ENCODE results near the gene FOXL3.

FOXL3 gene

DNA sequence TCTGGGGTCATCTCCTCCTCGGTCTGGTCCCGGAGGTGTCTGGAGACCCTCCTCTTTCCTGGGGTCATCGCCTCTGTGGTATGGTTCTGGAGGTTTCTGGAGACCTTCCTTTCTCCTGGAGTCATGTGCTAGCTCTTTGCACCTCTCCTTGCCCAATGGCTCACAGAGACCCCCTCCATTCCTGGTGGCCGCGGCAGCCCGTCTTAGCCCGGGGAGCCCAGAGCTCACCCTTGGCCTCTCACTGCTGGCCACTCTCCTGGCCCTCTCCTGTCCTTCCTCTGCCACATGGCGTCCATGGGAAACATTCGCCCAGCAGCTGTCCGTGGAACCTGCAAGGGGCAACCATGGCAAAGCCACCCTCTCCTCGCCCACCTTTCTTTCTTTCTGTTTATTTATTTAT is 20.2 kb upstream of the FOXL3 start:
- DNase-seq: no peak

DNA sequence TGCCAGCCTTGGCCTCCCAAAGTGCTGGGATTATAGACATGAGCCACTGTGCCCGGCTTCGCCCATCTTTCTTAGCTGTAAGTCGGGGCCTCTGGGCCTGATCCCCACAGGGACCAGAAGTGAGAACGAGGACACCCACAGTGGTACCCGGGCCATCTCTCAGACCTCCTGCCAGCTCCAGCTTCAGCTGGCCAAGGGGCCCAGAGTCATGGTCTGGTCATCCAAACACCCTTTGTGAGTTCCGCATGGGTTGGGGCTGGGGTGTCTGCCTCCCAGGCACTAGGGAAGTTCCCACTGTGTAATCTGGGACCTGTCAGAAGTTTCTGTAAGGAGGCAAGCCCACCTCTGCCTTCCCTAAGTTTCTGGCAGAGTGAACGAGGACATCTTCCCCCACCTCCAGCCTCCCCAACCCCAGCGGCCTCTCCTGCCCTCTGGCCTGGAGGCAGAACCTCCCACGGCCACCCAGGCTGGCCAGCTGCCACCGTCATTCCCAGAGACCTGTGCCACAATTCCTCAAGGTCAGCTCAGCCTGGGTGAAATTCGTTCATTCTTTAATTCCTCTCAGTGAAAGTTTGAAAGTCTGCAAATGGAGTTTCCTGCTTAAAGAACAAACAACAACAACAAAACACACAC is 19.5 kb upstream of the FOXL3 start:
- DNase-seq: no peak

DNA sequence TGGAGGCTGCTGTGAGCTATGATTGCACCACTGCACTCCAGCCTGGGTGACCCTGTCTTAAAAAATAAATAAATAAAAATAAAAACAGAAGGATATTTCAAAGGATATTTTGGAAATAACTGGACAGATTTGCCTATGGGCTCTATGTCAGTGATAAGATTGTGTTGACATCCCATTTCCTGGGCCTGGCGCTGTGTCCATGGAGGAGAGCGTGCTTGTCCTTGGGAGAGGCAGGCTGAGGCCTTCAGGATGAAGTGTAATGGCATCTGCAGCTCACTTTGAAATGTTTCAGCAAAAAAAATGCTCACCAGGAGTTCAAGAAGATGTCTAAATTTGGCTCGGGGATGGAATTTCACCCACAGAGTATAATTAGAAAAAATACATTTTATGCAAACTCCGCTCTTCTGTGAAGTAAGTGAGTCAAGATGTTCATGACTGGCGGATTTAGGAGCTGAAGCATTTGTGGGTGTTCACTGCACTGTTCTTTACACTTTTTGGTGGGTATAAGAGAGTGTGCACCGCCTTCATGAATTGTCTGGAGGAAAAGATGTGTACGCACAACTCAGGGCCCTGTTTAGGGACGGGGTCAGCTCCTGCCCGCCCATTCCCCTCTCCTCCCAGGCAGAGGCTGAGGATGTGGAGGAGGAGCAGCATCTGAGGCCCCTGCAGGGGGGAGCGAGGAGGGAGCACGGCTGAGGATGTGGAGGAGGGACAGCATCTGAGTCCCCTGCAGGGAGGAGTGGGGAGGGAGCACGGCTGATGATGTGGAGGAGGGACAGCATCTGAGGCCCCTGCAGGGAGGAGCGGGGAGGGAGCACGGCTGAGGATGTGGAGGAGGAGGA is 18.5 kb upstream of the FOXL3 start:
- no peak for DNase-seq

DNA sequence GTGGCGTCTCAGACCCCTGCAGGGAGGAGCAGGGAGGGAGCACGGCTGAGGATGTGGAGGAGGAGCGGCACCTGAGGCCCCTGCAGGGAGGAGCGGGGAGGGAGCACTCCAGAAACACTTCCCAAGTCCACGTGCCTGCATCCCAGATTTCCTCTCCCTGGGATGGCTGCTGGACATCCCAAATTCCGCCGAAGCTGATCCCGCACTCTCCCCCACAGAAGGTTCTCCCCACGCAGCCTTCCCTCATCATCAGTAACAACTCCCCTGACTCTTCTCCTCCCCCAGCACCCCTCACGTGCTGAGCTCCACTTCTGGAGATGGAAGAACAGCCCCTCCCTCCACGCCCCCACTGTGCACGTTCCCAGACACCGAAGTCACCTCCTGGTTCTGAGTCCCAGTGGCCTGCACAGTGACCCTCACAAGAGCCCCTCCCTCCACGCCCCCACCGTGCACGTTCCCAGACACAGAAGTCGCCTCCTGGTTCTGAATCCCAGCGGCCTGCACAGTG is 17.8 kb upstream of the FOXL3 start:
- no peak for DNase-seq

DNA sequence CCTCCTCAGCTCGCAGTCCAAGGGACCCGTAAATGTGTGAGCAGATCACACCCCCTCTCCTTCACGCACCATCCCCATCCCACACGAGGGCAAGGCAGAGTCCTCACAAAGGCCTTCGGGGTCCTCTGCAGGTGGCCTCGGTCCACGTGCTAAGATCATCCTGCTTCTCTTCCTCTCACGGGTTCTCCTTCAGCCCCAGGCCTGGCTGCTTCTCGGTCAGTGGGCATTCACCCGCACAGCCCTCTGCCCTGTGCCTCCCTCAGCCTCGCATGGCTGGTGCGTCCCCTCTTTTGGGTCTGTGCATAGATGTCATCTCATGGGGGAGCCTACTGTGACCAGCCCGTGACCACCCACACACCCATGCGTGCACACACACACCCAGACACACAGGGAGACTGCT is 17.3 kb upstream of the FOXL3 start:
- DNase-seq: no peak

DNA sequence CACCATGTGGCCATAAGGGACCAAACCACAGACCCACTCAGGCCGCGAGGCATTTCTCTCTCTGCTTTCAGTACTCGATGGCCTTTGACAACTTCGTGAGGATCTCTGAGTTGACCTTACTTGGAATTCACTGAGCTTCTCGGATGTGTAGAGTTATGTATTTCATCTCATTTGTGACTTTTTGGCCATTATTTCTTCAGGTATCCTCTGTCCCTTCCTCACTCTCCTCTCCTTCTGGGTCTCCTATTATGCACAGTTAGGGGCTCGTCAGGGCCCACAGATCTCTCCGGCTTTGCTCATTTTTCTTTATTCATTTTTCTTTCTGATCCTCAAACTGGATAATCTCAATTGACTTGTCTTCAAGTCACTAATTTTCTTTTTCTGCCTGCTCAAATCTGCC is 16.6 kb upstream of the FOXL3 start:
- DNase-seq: no peak

DNA sequence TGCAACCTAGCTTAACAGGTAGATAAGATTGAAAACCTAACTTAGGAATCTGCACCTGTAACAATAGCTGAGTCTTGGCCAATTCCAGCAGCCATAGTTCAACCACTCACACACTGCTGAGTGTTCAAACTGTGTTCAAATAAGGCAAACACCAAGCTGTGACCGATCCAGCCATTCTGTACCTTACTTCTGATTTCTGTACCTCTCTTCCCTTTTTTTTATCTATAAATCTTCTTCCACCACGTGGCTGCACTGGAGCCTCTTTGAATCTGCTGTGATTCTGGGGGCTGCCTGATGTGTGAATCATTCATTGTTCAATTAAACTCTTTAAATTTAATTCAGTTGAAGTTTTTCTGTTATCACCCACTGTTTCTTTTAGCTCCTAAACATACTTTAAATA is 15.7 kb upstream of the FOXL3 start:
- DNase-seq: no peak

DNA sequence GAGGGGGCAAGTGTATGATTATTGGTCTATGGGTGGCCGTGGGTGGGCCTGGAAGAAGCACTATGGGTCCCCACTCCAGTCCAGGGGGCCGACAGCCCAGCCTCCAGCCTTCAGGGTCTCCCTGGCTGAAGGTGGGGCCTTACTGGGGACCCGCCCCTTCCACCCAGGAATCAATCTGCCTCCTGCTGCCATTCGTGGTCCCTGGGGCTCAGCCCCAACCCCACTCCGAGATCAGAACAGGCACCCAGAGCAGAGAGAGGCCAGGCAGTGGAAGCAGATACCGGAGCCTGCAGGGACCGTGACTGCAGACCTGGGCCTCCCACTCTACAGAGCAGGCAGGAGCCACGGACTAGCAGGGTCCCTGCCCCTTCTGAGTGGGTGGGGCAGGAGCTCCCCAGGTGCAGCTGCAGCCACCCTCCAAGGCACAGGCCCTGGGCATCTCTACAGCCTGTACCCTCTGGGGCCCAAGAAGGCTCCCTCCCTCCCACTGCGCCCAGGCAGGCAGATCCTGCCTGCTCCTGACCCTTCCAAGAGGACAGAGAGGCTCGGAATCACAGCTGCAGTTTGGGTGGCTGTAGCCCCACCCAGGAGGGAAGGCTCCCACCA is 13.6 kb upstream of the FOXL3 start:
- no peak for DNase-seq

DNA sequence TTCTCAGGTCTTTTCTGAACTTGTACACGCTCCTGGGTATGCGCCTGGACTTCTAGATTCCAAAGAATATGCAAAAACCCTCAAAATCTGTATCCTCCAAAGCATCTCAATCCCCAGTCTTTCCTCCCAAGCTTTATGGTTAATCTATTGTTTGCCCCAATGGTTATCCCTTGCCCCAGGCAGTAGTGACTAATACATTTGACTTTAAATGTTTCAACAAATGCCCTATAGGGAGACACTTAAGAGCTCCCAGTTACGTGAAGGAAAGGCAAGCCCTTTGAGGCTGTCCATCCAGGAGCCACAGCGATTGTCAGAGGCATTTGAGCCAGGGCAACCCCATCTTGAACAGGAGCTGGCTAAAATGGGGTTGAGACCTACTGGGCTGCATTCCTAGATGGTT is 12.7 kb upstream of the FOXL3 start:
- DNase-seq: no peak

DNA sequence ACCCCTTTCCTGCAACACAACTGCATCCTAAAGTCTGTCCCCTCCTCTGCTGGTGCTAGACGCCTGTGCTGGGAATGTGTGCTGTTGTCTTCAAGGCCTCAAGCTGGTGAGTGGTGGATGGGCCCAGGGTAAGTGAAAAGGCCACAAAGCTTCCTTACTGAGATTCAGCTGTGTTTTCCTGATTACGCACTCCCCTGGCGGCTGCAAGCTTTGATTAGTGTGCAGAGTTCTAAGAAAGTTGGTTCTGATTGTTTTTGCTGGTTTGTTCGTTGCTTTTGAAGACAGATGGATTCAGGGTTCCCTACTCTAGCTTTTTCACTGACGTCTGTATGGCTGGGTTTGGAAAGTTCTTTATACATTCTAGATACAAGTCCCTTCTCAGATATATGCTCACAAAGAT is 11.9 kb upstream of the FOXL3 start:
- DNase-seq: no peak

DNA sequence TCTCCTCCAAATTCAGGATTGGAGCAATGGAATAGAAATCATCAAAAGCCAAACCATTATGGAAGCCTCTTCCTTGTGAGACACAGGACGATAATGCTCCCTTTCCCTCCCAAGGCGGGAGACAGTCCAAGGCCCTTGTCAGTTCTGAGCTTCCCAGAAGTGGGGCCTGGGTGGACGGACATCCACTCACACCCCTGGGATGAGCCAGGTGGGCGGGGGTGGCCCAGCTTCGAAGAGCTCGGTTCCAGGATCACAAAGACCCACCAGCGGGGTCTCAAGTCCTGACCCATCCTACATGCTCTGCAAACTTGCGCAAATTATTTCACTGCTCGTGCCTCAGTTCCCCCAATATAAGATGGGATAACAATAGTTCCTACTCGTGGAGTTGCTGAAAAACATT is 10.1 kb upstream of the FOXL3 start:
- no peak for DNase-seq

DNA sequence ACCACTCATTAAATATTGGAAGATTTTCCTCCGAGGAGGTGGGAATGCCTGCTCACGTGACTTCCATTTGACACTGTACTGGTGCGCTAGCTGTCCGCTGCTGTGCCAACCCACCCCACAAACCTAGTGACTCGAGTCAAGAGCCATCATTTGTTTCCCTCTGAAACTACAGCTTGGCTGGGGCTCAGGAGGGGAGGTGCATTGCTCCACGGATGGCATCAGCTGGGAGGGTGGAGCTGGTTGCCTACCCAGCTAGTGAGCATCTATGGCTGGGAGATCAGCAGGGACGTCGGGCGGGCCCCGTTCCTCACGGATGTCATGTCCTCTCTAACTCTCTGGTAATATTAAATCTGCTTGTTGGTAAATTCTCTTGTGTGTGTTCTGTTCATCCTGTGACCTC is 9.5 kb upstream of the FOXL3 start:
- DNase-seq: no peak

DNA sequence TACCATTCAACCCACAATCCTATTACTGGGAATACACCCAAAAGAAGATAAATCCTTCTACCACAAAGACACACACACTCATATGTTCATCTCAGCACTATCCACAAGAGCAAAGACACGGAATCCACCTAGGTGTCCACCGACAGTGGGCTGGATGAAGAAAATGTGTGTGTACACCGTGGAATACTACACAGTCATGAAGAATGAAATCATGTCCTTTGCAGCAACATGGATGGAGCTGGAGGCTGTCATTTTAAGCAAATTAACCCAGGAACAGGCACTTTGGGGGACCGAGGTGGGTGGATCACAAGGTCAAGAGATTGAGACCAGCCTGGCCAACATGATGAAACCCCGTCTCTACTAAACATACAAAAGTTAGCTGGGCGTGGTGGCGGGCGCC is 8.3 kb upstream of the FOXL3 start:
- DNase-seq: no peak

DNA sequence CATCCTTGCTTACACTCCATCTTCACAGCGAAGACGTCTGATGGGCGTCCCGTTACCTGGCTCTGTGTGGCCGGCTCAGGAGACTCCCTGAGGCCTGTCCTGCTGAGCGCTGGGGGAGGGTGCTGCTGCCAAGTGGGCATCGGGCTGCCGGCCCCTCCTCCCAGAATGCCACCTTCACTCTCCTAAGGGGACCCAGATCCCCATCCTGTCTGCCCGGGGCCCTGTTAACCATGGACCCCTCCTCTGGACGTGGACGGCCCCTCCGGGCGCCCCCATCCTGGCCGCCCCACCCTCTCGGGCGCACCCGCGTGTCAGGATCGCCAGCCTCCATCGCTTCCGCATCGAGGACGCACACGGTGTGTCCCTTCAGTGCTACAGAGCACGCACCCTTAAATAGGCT is 7.3 kb upstream of the FOXL3 start:
- no peak for DNase-seq

DNA sequence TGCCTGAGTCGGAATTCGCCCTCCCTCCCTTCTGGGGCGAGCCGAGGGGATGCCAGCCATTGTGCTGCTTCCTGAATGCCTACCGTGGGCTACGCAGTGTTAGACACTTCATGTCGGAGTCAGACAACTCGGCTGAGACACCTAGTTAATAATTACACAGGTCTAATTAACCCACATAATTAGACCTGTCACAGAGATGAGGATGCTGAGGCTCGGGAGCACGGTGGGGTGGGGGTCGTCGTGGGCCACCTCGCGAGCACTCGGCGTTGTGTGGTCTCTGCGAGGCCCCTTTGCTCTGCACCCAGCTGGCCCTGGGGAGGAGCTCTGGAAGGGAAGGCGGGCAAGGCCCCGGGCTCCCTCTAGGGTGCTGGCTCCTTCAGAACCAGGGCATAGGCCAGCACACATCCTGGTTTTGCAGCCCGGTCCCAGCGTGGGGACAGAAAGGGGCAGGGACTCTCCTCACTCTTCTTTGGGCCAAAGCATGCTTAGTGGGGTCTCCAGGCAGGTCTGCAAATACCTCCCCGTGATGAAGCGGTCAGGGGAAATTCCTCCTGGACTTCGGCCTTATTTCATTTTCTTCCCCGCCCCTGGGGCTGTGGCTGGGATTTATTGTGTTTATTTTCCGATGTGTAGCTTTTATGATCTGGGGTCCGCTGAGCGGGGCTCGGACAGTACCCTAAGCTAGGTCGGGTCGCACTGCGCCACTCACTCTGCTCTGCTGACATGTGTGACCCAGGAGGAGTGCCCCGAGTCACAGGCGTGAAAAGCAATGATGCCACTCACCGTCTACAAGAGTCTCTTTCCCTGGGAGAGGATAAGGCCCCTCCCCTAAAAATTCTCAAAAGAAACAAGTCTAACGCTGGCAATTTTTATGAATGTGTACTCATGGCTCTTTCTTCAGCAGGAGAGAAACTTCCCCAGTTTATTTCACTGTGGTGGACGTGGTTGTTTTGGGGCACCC is 4.9 kb upstream of the FOXL3 start:
- DNase-seq: no peak

DNA sequence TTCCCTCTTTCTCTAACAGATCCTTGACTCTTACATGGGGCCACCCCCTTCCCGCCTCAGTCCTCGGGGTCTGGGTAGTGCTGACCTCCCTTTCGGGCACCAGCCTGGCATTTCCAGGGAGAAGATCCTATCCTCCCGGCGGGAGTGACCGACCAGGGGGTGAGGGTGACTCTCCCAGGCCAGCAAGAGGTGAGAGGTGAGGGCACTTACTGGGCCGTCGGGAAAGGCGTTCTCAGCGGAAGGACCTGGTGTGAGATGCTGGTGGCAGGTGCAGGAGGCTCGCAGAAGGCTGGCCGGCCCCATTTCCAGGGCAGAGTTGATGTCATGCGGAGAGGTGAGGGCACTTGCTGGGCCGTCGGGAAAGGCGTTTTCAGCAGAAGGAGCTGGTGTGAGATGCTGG is 4.2 kb upstream of the FOXL3 start:
- no peak for DNase-seq

DNA sequence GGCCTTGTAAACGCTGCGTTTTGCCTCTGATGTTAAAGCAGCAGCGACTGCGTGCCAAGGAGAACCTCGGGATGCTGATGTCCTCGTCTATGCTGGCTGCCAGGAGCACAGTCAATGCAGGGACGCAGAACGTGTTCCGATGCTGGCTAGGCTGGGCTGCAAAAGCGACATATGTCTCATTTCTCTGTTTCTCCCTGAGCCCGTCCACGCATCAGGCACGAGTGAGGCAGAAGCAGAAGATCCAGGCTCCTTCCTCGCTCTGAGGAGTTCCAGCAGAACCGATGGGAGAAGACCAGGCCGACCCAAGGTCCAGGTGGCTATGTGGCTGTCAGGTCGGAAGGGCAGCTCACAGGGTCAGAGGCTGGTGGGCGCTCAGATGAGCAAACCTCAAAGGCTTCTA is 3.7 kb upstream of the FOXL3 start:
- DNase-seq: no peak

DNA sequence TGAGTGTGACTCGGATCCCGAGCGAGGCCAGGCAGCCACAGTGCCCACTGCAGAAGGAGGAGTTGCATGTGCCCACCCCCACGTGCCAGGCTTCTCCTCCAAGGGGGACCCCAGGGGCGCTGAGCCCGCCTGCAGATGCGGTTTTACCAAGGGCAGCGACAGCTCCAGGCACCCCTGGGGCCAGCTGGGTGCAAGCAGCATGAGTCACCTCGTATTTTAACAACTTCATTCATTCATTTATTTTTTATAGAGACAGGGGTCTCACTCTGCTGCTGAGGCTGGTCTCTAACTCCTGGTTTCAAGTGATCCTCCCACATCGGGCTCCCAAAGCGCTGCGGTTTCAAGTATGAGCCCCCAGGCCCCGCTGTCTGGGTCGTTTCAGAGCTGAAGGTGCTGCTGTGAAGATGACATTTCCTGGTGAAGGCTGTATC is 1.3 kb upstream of the FOXL3 start:
- no peak for DNase-seq

DNA sequence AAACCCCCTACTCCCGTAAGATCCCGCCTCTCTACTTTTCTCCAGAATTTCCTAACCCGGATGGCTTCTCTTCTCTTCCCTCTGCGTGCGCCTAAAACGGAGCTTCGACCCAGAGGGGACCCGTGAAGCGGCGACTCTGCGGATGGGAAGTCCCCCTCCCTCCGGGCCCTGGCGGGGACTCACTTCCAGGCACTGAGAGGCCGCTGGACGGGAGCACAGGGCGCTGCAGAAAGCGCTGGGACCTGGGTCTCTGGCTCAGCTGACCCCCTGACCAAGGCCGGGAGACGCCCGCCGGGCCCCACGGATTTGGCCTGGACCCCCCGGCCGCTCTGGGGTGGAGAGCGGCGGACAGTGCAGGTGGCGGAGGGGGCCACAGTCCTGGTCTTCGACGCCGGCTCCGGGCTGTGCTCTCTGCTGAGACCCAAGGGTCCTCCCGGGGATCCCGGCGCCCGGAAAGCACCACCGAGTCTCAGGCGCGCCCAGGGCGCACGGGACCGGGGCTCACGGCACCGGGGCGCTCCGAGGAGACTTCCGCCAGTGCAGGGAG is 688 bp upstream of the FOXL3 start:
- DNase-seq: no peak

DNA sequence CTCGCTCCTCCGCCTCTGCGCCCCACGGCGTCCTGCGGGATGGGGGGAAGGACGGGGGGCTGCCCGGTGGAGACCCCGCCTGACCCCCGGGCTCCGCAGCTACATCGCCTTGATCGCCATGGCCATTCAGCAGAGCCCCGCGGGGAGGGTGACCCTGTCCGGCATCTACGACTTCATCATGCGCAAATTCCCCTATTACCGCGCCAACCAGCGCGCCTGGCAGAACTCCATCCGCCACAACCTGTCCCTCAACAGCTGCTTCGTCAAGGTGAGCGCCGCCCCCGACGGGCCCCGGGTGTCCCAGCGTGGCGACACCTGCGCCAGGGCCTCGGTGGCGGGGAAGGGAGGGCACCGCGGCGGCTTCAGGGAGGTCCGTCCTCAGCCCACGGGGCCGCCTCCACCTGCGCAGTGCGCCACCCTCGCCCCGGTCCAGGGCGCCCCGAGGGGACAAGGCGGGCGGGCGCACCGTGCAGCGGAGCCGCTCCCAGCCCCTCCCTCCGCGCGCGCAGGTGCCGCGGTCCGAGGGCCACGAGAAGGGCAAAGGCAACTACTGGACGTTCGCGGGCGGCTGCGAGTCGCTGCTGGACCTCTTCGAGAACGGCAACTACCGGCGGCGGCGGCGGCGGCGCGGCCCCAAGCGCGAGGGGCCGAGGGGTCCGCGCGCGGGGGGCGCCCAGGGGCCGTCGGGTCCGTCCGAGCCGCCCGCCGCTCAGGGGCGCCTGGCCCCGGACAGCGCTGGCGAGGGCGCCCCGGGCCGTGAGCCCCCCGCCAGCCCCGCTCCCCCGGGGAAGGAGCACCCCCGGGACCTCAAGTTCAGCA is 793 bp downstream of the FOXL3 start:
- no peak for DNase-seq

DNA sequence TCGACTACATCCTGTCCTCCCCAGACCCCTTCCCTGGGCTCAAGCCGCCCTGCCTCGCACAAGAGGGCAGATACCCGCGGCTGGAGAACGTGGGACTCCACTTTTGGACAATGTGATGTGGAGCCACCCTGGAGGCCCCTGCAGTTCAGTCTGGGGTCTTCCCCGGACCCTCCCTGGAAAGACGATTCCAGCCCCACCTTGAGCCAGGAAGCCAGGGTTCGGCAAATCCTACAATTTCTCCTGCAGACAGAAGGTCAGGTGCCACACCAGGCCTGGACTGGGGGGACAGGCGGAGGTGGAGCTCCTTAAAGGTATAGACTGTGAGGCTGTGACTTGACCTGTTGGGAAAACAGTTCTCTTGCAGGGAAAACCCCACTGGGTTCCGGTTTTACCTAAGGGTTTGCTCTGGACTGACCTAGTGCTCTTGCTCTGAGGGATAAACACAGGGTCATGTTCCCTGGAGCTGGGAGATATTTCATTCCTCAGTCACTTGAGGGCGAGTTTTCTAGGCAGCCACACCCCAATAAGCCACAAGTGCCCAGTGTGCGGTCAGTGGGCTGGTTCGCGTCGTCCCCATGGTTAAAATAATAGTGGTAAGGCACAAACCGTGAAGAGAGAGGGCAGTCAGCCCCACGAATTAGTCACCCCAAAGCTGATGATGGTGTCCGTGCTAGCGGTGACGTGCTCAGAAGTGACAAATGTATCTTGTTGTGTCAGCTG is 1.6 kb downstream of the FOXL3 start:
- DNase-seq: no peak

Data from CD4-positive, alpha-beta T cell treated with Interferon gamma for 1 hour (primary cell).